C4-2B (cell line): ENCODE measurements around the gene ARHGAP15.

Source experiments
- CTCF ChIP-seq: fragments of 450-650 bp; conservative IDR thresholded peaks from 2 replicates; pipeline ENCODE4 v1.5.1; 2017; ENCODE audit warnings: mild to moderate bottlenecking
- ZFX ChIP-seq: fragments of 450-650 bp; IDR thresholded peaks from 2 replicates; pipeline ENCODE4 v1.6.1; 2017

GRCh38 chr2:143652692-143653091, 523.5 kb downstream of the ARHGAP15 start:
- no peak for TF ChIP-seq CTCF
- TF ChIP-seq ZFX: no peak
